ENCODE measurements around the gene GNGT2. TPM values are rescaled to one million over a fixed set of nuclear protein-coding genes. Genes with fewer than 3 reads are reported as not detected.

GNGT2 gene
- total and polyA plus RNA-seq, 4 donors = 0.23 to 2.2 (median 1.1) TPM

DNA sequence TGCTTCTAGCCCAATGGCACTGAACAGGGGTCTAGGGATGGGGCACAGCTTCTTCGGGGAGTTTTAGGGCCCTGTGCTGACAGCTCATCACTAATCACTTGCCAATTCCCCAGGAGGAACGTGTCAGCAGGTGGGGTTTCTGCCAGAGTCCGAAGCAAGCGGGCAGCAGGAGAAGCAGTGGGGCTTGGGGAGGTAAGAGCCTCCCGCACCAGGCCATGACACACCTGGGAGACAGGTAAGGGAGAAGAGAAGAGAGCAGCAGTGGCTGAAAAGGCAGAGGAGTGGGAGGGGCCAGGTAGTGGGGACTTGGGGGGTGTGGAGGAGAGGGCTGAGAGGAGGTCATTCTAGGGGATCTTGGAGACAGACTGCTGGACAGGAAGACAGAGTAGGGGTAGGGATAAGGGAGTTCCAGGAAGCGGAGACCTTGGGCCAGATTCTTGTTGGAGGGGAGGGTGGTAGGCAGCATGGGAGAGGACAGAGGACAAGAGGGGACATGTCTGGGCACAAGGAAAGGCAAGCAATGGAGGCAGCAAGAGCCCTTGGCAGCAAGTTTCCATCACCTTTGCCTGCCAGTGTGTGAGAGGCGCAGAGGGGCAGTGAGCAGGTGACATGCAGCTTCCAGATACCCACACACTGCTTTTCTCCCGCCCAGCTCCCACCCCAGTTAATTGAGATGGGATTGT, 15.3 kb upstream of the GNGT2 start:
- Histone ChIP-seq H3K9me3 (ENCODE audit: control insufficient read depth in 4 of 4, low read length in 3 of 4) (no peaks in the 10 kb centered on the region), H3K4me3 (ENCODE audit: low read depth in 1 of 3, low read length in 3 of 3) (no peak overlapping the region), H3K9ac (ENCODE audit: low read depth in 1 of 2, low read length in 2 of 2) (no peak overlapping the region), H3K4me1 (ENCODE audit: control insufficient read depth in 4 of 4, insufficient read depth in 4 of 4, low read length in 3 of 4) (peaks cover 0 to 18% (median 8%) of the 10 kb centered on the region in 4 donors), H3K27me3 (ENCODE audit: control insufficient read depth in 4 of 4, insufficient read depth in 4 of 4, low read length in 3 of 4) (no peaks in the 10 kb centered on the region), H3K27ac (ENCODE audit: low read depth in 1 of 2, low read length in 2 of 2) (no peak overlapping the region), H3K36me3 (ENCODE audit: control insufficient read depth in 4 of 4, insufficient read depth in 3 of 4, low read depth in 1 of 4, low read length in 3 of 4) (no peaks in the 10 kb centered on the region)
- WGBS = 70% methylated on average over 8 of the region's 8 CpGs
- no peak for TF ChIP-seq RAD21 (IDR thresholded peaks at IDR 0.05)
- TF ChIP-seq REST (IDR thresholded peaks at IDR 0.05) = no peak
- TF ChIP-seq MAX (IDR thresholded peaks at IDR 0.05) = no peak
- no peak for TF ChIP-seq SP1 (IDR thresholded peaks at IDR 0.05)
- no peak for TF ChIP-seq ZBTB33 (IDR thresholded peaks at IDR 0.05)
- TF ChIP-seq YY1 (IDR thresholded peaks at IDR 0.05) = no peak
- TF ChIP-seq FOXA1 (IDR thresholded peaks at IDR 0.05) = no peak
- no peak for TF ChIP-seq JUND (IDR thresholded peaks at IDR 0.05)
- TF ChIP-seq, protein P1, sequence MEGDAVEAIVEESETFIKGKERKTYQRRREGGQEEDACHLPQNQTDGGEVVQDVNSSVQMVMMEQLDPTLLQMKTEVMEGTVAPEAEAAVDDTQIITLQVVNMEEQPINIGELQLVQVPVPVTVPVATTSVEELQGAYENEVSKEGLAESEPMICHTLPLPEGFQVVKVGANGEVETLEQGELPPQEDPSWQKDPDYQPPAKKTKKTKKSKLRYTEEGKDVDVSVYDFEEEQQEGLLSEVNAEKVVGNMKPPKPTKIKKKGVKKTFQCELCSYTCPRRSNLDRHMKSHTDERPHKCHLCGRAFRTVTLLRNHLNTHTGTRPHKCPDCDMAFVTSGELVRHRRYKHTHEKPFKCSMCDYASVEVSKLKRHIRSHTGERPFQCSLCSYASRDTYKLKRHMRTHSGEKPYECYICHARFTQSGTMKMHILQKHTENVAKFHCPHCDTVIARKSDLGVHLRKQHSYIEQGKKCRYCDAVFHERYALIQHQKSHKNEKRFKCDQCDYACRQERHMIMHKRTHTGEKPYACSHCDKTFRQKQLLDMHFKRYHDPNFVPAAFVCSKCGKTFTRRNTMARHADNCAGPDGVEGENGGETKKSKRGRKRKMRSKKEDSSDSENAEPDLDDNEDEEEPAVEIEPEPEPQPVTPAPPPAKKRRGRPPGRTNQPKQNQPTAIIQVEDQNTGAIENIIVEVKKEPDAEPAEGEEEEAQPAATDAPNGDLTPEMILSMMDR (IDR thresholded peaks at IDR 0.05; ENCODE audit: low read depth, low read length, missing input control) = no peak
- TF ChIP-seq, protein P2, sequence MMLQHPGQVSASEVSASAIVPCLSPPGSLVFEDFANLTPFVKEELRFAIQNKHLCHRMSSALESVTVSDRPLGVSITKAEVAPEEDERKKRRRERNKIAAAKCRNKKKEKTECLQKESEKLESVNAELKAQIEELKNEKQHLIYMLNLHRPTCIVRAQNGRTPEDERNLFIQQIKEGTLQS (IDR thresholded peaks at IDR 0.05) = no peak
- TF ChIP-seq TAF1 (conservative IDR thresholded peaks at IDR 0.05) = no peak
- TF ChIP-seq GABPA (IDR thresholded peaks at IDR 0.05 in 1 of 2, conservative IDR thresholded peaks at IDR 0.05 in 1 of 2) = no peak
- TF ChIP-seq RXRA (IDR thresholded peaks at IDR 0.05) = no peak
- no peak for TF ChIP-seq NR2F2 (IDR thresholded peaks at IDR 0.05)
- no peak for TF ChIP-seq FOXA2 (IDR thresholded peaks at IDR 0.05)
- no peak for TF ChIP-seq HNF4A (conservative IDR thresholded peaks at IDR 0.05)
- no peak for TF ChIP-seq HNF4G (IDR thresholded peaks at IDR 0.05)
- DNase-seq (ENCODE audit: low spot score) = no peak

All from liver (tissue), 9 donors.